Endothelial cell of umbilical vein (primary cell): Measurements from ENCODE around the gene PDE4B. TPM values are rescaled to one million over a fixed set of nuclear protein-coding genes. Genes with fewer than 3 reads are reported as not detected.

Experiments used
- BruUV-seq: library from RNA; stranded (reverse); fragments of 400-500 nt; replicated peaks from 2 replicates; lab custom pipeline; 2021; lab: Mats Ljungman, UMichigan
- CTCF ChIA-PET: fragments of 300-600, 350-600 bp; sonication (Branson Sonifier 250); formaldehyde crosslinking; loops from one replicate; lab custom pipeline; 2021; ENCODE audit warnings: antibody characterized with exemption, inconsistent platforms; lab: Charles Lee
- POLR2A ChIA-PET: fragments of 300-600, 350-600 bp; sonication (Branson Sonifier 250); formaldehyde crosslinking; loops from one replicate; lab custom pipeline; 2021; ENCODE audit warnings: antibody characterized with exemption, inconsistent platforms; lab: Charles Lee
- DNase-seq: peaks from one replicate; pipeline ENCODE4 v3.0.0-alpha.2; 2011; ENCODE audit warnings: low read depth, low spot score
- FAIRE-seq: peaks from 2 replicates; lab custom pipeline; 2011; peaks lifted over from hg19 to GRCh38; lab: Jason Lieb, UNC
- H2AFZ ChIP-seq: 2 replicates; pipeline ENCODE4 v1.6.0; 2012; ENCODE audit warnings: low read depth, low read length, control low read depth, inconsistent platforms
- H3K27ac ChIP-seq: 2 replicates; pipeline ENCODE4 v1.5.1; 2011; ENCODE audit warnings: low read depth, mild to moderate bottlenecking, control low read depth, low read length, moderate library complexity; ENCODE audit not compliant: insufficient read depth
- H3K27me3 ChIP-seq, 2 experiments: 2 replicates each; pipeline versions ENCODE4 v1.6.0 to v1.6.1; 2011; ENCODE audit warnings: low read length in 2 of 2, mixed read lengths in 1 of 2; ENCODE audit not compliant: control insufficient read depth in 2 of 2, insufficient read depth in 2 of 2
- H3K36me3 ChIP-seq, 2 experiments: 2 replicates in 1 of 2; 3 replicates in 1 of 2; pipeline ENCODE4 v1.5.1; 2011; ENCODE audit warnings: low read length in 2 of 2, mild to moderate bottlenecking in 1 of 2, moderate library complexity in 1 of 2; ENCODE audit not compliant: control insufficient read depth in 2 of 2, insufficient read depth in 2 of 2; ENCODE audit errors: extremely low read depth in 1 of 2
- H3K4me1 ChIP-seq: 3 replicates; pipeline ENCODE4 v1.5.1; 2011; ENCODE audit warnings: mild to moderate bottlenecking, low read length; ENCODE audit not compliant: control insufficient read depth, insufficient read depth; ENCODE audit errors: extremely low read depth
- H3K4me2 ChIP-seq: 2 replicates; pipeline ENCODE4 v1.6.1; 2011; ENCODE audit warnings: low read length, control low read depth, mixed read lengths; ENCODE audit not compliant: insufficient read depth
- H3K4me3 ChIP-seq, 3 experiments: fragments of 200-600 bp in 1 of 3; sonication (generic), shearing (Covaris generic) in 1 of 3; replicated peaks in 1 of 3; 2 replicates each; pipeline ENCODE4 v1.5.1; 2011 to 2016; ENCODE audit warnings: control low read depth in 3 of 3, low read length in 3 of 3, mild to moderate bottlenecking in 2 of 3, inconsistent platforms in 1 of 3, low read depth in 1 of 3, moderate library complexity in 1 of 3; ENCODE audit not compliant: insufficient read depth in 1 of 3
- H3K79me2 ChIP-seq: 2 replicates; pipeline ENCODE4 v1.6.0; 2012; ENCODE audit warnings: low read length, inconsistent platforms; ENCODE audit not compliant: control insufficient read depth, insufficient read depth
- H3K9ac ChIP-seq: replicated peaks from 2 replicates; pipeline ENCODE3; 2011; ENCODE audit warnings: low read length, control low read depth; ENCODE audit not compliant: insufficient read depth; ENCODE audit errors: extremely low read depth
- H3K9me1 ChIP-seq: replicated peaks from 3 replicates; pipeline ENCODE4 v1.6.0; 2011; ENCODE audit warnings: mild to moderate bottlenecking, low read length; ENCODE audit not compliant: control insufficient read depth, insufficient read depth; ENCODE audit errors: extremely low read depth
- H3K9me3 ChIP-seq: replicated peaks from 2 replicates; pipeline ENCODE4 v1.5.1; 2012; ENCODE audit warnings: low read length, inconsistent platforms; ENCODE audit not compliant: control insufficient read depth, insufficient read depth
- H4K20me1 ChIP-seq: replicated peaks from 2 replicates; pipeline ENCODE3; 2011; ENCODE audit warnings: mild to moderate bottlenecking, low read length; ENCODE audit not compliant: control insufficient read depth, insufficient read depth; ENCODE audit errors: extremely low read depth
- EZH2 ChIP-seq: IDR thresholded peaks from 2 replicates; pipeline ENCODE4 v1.6.1; 2012; ENCODE audit warnings: borderline replicate concordance, low read depth, mild to moderate bottlenecking, moderate library complexity, low read length, inconsistent platforms; ENCODE audit not compliant: severe bottlenecking
- FOS ChIP-seq: IDR thresholded peaks from 2 replicates; pipeline ENCODE4 v1.6.1; 2011; ENCODE audit warnings: mild to moderate bottlenecking, low read length, moderate library complexity, borderline replicate concordance; ENCODE audit not compliant: insufficient read depth
- GATA2 ChIP-seq: IDR thresholded peaks from 2 replicates; pipeline ENCODE4 v1.7.0; 2011; ENCODE audit warnings: low read depth, mild to moderate bottlenecking, moderate library complexity, mixed read lengths, low read length; ENCODE audit not compliant: insufficient read length, insufficient read depth
- JUN ChIP-seq: IDR thresholded peaks from 2 replicates; pipeline ENCODE4 v1.6.1; 2011; ENCODE audit warnings: borderline replicate concordance, low read depth; ENCODE audit not compliant: insufficient read length, insufficient read depth
- MYC ChIP-seq: IDR thresholded peaks from one replicate; pipeline ENCODE4 v1.6.1; 2011; ENCODE audit warnings: mild to moderate bottlenecking, low read depth, low read length
- POLR2A ChIP-seq: IDR thresholded peaks from 2 replicates; pipeline ENCODE4 v1.6.1; 2012; ENCODE audit warnings: low read depth, mild to moderate bottlenecking, control low read depth, low read length
- POLR2AphosphoS5 ChIP-seq: IDR thresholded peaks from 2 replicates; pipeline ENCODE4 v1.6.1; 2012; ENCODE audit warnings: low read depth, mild to moderate bottlenecking, control low read depth, low read length, moderate library complexity; ENCODE audit not compliant: insufficient read depth
- dilution Hi-C: fragments of 300-500 bp; cut with MboI; formaldehyde crosslinking; loops from one replicate; pipeline ENCODE4 v1.15.0; 2019; ENCODE audit warnings: low sequenced_read_pairs; ENCODE audit not compliant: extremely low pct_ligation_motif_present
- intact Hi-C: fragments of 100-400 bp; cut with micrococcal nuclease; formaldehyde crosslinking; loops from one replicate; pipeline ENCODE4 v1.10.0; 2022
- polyA plus RNA-seq, 4 experiments: library from polyadenylated mRNA; depleted of rRNA in 3 of 4; stranded (reverse) in 3 of 4; unstranded in 1 of 4; fragments of >200 nt; gene quantifications; 2 replicates each; pipeline versions ENCODE4 v1.2.1 to v1.2.3, GENCODE V29; 2011 to 2012; ENCODE audit warnings: missing spikeins in 1 of 4
- total RNA-seq: library from RNA; stranded (reverse); gene quantifications from 2 replicates; pipeline ENCODE4 v1.2.3, GENCODE V29; 2021
- TF ChIP-seq, protein P1 (sequence below): IDR thresholded peaks from 2 replicates; pipeline ENCODE4 v1.6.1; 2011; ENCODE audit not compliant: insufficient read depth, insufficient read length
- TF ChIP-seq, protein P2 (sequence below), 2 donors: IDR thresholded peaks; 1 replicate in 1 of 2; 2 replicates in 1 of 2; pipeline ENCODE4 v1.5.1; 2011; ENCODE audit warnings: low read length in 2 of 2, mild to moderate bottlenecking in 2 of 2, moderate library complexity in 2 of 2, control low read depth in 1 of 2, inconsistent platforms in 1 of 2, low read depth in 1 of 2; ENCODE audit not compliant: insufficient read depth in 1 of 2; ENCODE audit errors: extremely low read depth in 1 of 2

PDE4B gene
- total and polyA plus RNA-seq, 2 donors (not counting 3 experiments of a cell fraction or from before 2014, with no cell fraction given): 63.5 to 69.8 TPM

DNA sequence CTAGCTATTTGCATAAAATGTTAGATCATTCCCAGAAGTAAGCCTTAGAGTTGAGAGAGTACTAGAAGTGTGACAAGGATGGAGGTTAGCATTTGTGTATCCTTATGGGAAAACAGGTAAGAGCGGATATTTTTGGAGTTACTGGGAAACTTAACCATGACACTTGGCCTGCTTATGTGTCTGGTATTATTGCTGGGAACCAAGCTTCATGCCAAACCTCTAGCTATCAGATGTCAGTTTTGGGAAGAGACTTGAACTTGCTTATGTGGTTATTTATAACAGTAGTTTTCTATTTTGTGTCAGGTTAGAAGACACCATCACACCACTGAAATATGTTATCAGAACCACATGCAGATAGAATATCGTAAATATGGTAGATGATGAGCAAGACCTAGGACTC, 511.0 kb downstream of the PDE4B start:
- no TSS peak for BruUV-seq
- DNase-seq (no peak), FAIRE-seq (no peak)
- Histone ChIP-seq H3K9me3 (no peaks in the 10 kb centered on the region), H3K79me2 (no peaks in the 10 kb centered on the region), H4K20me1 (no peaks in the 10 kb centered on the region), H3K27ac (no peak overlapping the region), H3K9me1 (no peaks in the 10 kb centered on the region), H3K4me2 (no peak overlapping the region), H2AFZ (no peak overlapping the region), H3K27me3 (no peaks in the 10 kb centered on the region), H3K4me3 (no peak overlapping the region), H3K9ac (no peak overlapping the region), H3K36me3 (no peaks in the 10 kb centered on the region), H3K4me1 (peaks cover 14% of the 10 kb centered on the region)
- ChIA-PET POLR2A (interaction anchor here (0.6 kb wide), 1 partner anchor 779 kb away, joined by 3 read pairs; no protein-coding TSS in a partner anchor), CTCF (interaction anchor here (0.8 to 1.6 kb wide), 2 partner anchors 11 to 28 kb away, joined by 3 to 6 read pairs; no protein-coding TSS in a partner anchor)
- dilution Hi-C loops (no loop called here), intact Hi-C loops (no loop called here)
- no peak for TF ChIP-seq JUN
- no peak for TF ChIP-seq FOS
- TF ChIP-seq MYC: no peak
- TF ChIP-seq, protein P1, sequence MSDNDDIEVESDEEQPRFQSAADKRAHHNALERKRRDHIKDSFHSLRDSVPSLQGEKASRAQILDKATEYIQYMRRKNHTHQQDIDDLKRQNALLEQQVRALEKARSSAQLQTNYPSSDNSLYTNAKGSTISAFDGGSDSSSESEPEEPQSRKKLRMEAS: no peak
- TF ChIP-seq, protein P2, sequence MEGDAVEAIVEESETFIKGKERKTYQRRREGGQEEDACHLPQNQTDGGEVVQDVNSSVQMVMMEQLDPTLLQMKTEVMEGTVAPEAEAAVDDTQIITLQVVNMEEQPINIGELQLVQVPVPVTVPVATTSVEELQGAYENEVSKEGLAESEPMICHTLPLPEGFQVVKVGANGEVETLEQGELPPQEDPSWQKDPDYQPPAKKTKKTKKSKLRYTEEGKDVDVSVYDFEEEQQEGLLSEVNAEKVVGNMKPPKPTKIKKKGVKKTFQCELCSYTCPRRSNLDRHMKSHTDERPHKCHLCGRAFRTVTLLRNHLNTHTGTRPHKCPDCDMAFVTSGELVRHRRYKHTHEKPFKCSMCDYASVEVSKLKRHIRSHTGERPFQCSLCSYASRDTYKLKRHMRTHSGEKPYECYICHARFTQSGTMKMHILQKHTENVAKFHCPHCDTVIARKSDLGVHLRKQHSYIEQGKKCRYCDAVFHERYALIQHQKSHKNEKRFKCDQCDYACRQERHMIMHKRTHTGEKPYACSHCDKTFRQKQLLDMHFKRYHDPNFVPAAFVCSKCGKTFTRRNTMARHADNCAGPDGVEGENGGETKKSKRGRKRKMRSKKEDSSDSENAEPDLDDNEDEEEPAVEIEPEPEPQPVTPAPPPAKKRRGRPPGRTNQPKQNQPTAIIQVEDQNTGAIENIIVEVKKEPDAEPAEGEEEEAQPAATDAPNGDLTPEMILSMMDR (IDR thresholded peaks at IDR 0.05; ENCODE audit: extremely low read depth in 1 of 2, insufficient read depth in 1 of 2, low read depth in 1 of 2, low read length in 2 of 2): no peak
- TF ChIP-seq POLR2AphosphoS5: no peak
- no peak for TF ChIP-seq EZH2
- no peak for TF ChIP-seq GATA2
- TF ChIP-seq POLR2A: no peak
